Subcutaneous abdominal adipose tissue (tissue), 5 donors: ENCODE data around the gene STAT4.

Experiments used
- H3K27ac ChIP-seq: one replicate; pipeline ENCODE4 v1.7.0; 2013; ENCODE audit warnings: low read depth, mild to moderate bottlenecking, inconsistent platforms, low read length, moderate library complexity
- H3K27me3 ChIP-seq, 5 donors: one replicate each; pipeline ENCODE4 v1.7.0; 2013; ENCODE audit warnings: low read length in 5 of 5, inconsistent platforms in 1 of 5; ENCODE audit not compliant: control insufficient read depth in 5 of 5, insufficient read depth in 4 of 5
- H3K36me3 ChIP-seq, 5 donors: one replicate each; pipeline ENCODE4 v1.7.0; 2013; ENCODE audit warnings: low read length in 5 of 5; ENCODE audit not compliant: control insufficient read depth in 5 of 5, insufficient read depth in 5 of 5
- H3K4me1 ChIP-seq, 5 donors: one replicate each; pipeline ENCODE4 v1.7.0; 2013; ENCODE audit warnings: low read length in 5 of 5, mild to moderate bottlenecking in 3 of 5, moderate library complexity in 1 of 5; ENCODE audit not compliant: control insufficient read depth in 5 of 5, insufficient read depth in 5 of 5
- H3K4me3 ChIP-seq, 5 donors: one replicate each; pipeline ENCODE4 v1.7.0; 2013; ENCODE audit warnings: low read length in 5 of 5, low read depth in 1 of 5
- H3K9ac ChIP-seq, 5 donors: one replicate each; pipeline ENCODE4 v1.7.0; 2013; ENCODE audit warnings: low read length in 5 of 5, mild to moderate bottlenecking in 4 of 5, moderate library complexity in 3 of 5
- H3K9me3 ChIP-seq, 5 donors: one replicate each; pipeline ENCODE4 v1.7.0; 2013; ENCODE audit warnings: low read length in 5 of 5; ENCODE audit not compliant: control insufficient read depth in 5 of 5
- donor health status: healthy.
- donor health status: healthy.
- donor health status: healthy.
- donor health status: healthy.
- donor health status: healthy.

Gene STAT4

DNA sequence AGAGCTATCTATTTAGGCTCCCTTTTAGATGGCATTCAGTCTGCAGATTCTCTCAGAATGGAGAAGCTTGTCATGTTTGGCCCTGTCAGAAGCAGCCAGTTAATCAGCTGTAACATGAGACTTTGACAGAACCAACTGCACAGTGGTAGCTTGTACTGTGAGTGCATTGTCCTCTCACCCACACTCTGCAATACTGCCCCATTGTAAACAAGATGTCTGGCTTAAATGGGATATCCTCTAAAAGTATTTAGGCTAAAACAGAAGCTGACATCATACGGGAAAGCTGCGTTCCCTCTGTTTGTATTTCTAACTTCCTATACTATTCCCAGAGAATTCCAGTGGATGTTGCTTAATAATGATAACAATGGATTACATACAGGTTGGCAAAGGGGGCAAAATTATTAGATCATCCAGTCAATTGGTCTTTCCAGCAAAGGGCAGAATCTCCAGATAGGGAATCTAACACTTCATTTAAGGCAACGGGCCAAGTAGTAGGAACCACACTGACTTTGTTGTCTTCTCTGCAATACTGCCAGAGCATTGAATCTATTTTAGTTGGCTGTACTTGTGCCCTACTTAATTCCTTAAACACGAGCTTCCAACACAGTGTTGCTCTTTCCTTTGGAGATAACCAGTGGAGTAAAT, 15.4 kb upstream of the STAT4 start:
- peak overlapping the region; percentile 74 for H3K27ac ChIP-seq

DNA sequence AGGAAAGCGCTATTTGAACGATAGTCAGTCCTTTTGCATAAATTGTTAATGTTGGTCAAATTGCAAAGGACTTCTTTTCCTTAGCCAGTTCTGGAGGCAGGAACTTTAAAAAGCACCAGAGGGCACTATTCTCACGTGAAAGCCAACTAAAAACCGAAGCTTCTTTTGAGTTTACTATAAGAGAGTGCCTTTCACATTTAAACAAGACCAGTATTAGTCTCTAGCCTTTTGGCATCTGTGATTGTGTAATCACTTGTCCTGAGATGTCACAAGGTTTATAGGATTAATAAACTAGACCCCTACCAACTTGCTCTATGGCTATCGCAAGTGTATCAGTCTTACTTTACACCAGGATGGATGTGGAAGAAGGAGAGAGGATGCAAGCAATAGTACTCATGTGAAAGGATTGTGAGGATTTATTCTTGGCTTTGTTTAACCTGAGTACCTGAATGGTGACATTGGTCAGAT, 14.4 kb upstream of the STAT4 start:
- Histone ChIP-seq H3K9ac (no peak overlapping the region), H3K4me3 (no peak overlapping the region), H3K27ac (no peak overlapping the region)

More for the DNA sequence above, 15.4 kb upstream of the STAT4 start:
- no peaks in the 10 kb centered on the region for H3K36me3 ChIP-seq
- peak overlapping the region in 1 of 5 donors; percentile 11 for H3K4me3 ChIP-seq
- peaks cover 6 to 39% (median 36%) of the 10 kb centered on the region in 5 donors for H3K4me1 ChIP-seq
- no peak overlapping the region for H3K9ac ChIP-seq
- H3K27me3 ChIP-seq = no peaks in the 10 kb centered on the region
- H3K9me3 ChIP-seq = no peaks in the 10 kb centered on the region

DNA sequence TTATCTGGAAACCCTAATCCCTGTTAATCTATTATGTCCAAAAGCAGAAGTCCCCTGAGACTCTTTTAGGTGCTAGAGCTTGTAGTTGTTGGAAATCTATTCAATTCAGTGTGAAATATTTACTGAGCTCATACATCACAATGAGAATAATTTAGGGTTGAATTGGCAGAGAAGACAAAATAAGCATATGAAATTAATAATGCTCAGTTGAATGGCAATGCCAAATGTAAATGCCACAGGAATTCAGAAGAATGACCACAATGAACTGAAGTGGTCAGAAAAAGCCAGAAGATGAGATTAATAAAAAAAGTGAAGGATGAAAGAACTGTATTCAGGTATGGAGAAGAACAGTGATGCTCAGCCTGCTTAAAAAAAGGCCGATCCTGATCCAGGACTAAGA, 8.0 kb upstream of the STAT4 start:
- H3K4me1 ChIP-seq = no peaks in the 10 kb centered on the region
- no peaks in the 10 kb centered on the region for H3K9me3 ChIP-seq
- no peak overlapping the region for H3K9ac ChIP-seq
- H3K27me3 ChIP-seq = no peaks in the 10 kb centered on the region
- H3K4me3 ChIP-seq = no peak overlapping the region
- no peak overlapping the region for H3K27ac ChIP-seq
- H3K36me3 ChIP-seq = no peaks in the 10 kb centered on the region

More for the DNA sequence above, 14.4 kb upstream of the STAT4 start:
- H3K27me3 ChIP-seq = no peaks in the 10 kb centered on the region
- no peaks in the 10 kb centered on the region for H3K36me3 ChIP-seq
- peaks cover 6 to 34% (median 31%) of the 10 kb centered on the region in 5 donors for H3K4me1 ChIP-seq
- H3K9me3 ChIP-seq = no peaks in the 10 kb centered on the region

DNA sequence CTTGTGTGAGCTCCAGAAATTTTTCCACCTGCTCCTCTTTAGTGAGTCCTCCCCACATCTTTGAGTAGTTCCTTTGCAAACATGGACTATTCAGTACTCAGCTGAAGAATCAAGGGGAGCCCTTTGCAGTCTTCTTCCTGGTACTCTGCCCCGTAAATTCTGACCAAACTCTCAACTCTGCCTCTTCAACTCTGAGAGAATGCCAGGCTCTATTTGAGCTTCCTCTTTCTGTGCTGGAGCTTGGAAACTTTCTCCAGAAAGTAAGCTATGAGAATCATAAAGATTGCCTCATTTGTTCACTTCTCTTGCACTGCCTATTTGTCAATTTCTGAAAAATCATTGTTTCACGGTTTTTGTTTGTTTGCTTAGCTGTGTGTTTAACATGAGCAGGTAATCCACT, 7.4 kb upstream of the STAT4 start:
- Histone ChIP-seq H3K27ac (no peak overlapping the region), H3K9ac (no peak overlapping the region), H3K36me3 (no peaks in the 10 kb centered on the region), H3K4me1 (no peaks in the 10 kb centered on the region), H3K9me3 (no peaks in the 10 kb centered on the region), H3K4me3 (no peak overlapping the region), H3K27me3 (no peaks in the 10 kb centered on the region)

DNA sequence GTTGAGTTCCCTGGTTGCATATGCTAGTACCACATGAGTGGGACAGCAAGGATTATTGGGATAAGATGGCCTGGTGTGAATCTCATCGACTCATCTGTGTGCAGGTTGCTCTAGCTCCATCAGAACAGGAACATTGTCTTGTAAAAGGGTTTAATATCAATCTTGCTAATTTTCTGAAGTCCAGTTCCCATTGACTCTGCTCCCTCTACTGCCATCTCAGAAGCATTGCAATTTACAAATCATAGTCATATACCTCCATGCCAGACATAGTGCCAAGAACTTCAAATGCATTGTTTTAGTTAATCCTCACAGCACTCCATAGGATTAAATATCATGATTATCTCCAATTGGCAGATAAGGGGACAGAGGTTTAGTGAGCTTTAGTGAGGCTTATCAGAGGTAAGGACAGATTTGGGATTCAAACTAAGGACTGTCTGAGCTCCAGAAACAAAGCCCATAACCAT, 4.8 kb upstream of the STAT4 start:
- no peak overlapping the region for H3K9ac ChIP-seq
- no peak overlapping the region for H3K4me3 ChIP-seq
- no peak overlapping the region for H3K27ac ChIP-seq
- H3K9me3 ChIP-seq = no peaks in the 10 kb centered on the region
- H3K4me1 ChIP-seq = peaks cover 2 to 8% (median 7%) of the 10 kb centered on the region in 5 donors
- no peaks in the 10 kb centered on the region for H3K36me3 ChIP-seq
- H3K27me3 ChIP-seq = no peaks in the 10 kb centered on the region

DNA sequence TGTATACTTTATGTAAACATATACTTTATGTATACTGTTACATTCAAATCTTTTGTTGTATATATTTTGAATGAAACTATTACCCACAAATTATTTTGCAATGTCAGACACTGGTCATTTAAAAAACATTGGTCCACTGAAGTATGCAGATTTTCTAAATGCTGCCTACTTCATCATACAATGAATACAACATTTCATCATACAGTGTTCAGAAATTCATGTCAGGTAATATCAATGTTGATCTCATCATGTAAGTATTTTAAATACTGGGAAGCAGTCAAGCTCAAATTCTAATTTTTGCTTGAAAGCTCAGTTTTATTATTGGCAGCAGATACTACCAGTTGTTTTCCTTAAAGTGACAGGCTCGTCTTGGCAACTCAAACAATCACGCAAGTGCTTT, 2.9 kb upstream of the STAT4 start:
- H3K27ac ChIP-seq = no peak overlapping the region
- no peak overlapping the region for H3K9ac ChIP-seq
- no peaks in the 10 kb centered on the region for H3K9me3 ChIP-seq
- H3K27me3 ChIP-seq = peaks cover 0 to 3% (median 0%) of the 10 kb centered on the region in 5 donors
- peaks cover 2 to 14% (median 12%) of the 10 kb centered on the region in 5 donors for H3K4me1 ChIP-seq
- H3K36me3 ChIP-seq = no peaks in the 10 kb centered on the region
- no peak overlapping the region for H3K4me3 ChIP-seq

DNA sequence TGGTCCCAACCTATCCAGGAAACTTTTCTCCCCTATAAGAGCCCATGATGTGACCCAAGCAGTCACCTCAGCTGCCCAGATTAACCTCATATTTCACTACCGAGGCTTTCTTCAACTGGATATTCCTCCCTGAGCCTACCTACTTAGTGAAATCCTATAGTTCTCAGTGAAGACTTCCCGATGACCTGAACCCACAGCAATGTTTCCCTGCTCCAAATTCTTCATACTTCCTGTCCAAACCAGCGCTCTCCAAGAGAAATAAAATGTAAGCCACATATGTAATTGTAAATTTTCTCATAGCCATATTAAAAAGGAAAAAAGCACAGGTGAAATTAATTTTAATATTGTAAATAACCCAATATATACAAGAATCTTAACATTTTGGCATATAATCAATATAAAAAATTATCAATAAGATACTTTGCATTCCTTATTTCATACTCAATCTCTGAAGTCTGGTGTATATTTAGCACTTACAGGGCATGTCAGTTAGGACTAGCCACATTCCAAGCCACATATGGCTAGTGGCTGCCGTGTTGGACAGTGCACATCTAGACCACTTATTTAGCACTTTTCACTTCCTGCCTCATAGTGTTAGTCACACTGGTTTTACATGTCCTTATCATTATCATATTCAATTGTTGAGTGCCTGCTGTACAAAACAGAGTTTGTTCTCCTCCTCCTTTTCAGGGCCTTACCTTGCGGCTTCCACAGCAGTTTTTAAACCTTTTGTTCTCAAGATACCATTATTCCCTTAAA, 1.9 kb upstream of the STAT4 start:
- Histone ChIP-seq H3K4me3 (no peak overlapping the region), H3K27me3 (peaks cover 0 to 3% (median 0%) of the 10 kb centered on the region in 5 donors), H3K36me3 (no peaks in the 10 kb centered on the region), H3K4me1 (peaks cover 2 to 14% (median 12%) of the 10 kb centered on the region in 5 donors), H3K27ac (no peak overlapping the region), H3K9me3 (no peaks in the 10 kb centered on the region), H3K9ac (no peak overlapping the region)

DNA sequence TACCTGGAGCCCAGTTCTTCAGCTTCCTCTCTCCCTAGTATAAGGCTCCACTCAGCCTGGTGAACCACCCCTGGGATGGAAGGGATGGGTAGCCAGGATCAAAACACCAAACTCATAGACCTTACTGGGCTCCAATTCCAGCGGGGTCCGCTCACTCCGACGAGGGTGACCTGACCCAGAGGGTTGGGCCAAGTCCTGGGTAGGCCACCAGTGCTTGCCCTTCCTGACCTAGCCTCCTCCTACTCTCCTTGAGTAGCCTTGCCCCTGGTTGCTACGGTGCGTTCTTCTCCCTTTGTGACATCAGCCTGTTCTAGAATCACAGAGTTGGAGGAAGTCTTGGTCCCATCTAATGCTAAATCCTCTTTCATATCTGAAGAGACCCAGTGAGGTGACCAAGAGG, 537 bp upstream of the STAT4 start:
- Histone ChIP-seq H3K36me3 (no peaks in the 10 kb centered on the region), H3K4me3 (peak overlapping the region; percentile 72 to 90 (median 79)), H3K4me1 (peaks cover 2 to 14% (median 12%) of the 10 kb centered on the region in 5 donors), H3K9me3 (no peaks in the 10 kb centered on the region), H3K27ac (no peak overlapping the region), H3K9ac (no peak overlapping the region), H3K27me3 (peaks cover 0 to 3% (median 0%) of the 10 kb centered on the region in 5 donors)

DNA sequence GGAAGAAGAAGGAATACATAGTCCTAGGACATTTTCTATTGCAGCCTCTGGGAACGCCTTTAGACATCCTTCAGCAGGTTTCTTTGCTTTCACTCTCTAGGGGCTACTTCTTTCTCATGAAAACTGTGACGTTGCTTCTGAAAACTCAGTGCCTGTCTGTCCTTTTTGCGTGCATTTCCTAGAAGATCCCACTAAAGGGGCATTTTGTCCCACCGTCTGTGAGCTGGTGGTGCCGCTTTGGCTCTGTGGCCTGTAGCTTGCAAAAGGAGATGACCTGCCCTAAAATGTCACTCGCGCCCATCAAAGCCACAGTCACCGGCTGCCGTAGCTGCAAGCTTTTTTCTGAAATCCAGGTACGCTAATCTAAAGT, 579 bp downstream of the STAT4 start:
- Histone ChIP-seq H3K4me1 (peaks cover 2 to 14% (median 12%) of the 10 kb centered on the region in 5 donors), H3K36me3 (no peaks in the 10 kb centered on the region), H3K9ac (peak overlapping the region in 3 of 5 donors; percentile 64 to 71 (median 67)), H3K4me3 (peak overlapping the region; percentile 72 to 89 (median 79)), H3K27ac (no peak overlapping the region), H3K27me3 (peaks cover 0 to 3% (median 0%) of the 10 kb centered on the region in 5 donors), H3K9me3 (no peaks in the 10 kb centered on the region)

DNA sequence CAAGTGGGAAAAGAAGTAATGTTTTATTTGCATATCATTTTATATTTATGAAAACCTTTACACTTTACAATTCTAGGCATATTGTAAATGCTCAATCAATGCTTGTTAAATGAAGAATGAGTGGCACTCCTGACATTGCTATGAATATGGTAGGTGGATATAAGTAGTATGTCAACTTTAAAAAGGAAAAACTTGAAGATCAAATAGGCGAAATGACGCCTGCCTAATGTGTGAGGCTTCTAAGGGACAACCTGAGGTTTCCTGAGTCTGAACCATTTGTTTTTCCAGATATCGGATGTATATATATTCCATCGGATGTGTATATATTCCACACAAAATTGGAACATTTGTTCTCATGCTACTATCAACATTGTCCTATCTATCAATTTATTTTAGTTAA, 1.4 kb downstream of the STAT4 start:
- peaks cover 2 to 14% (median 12%) of the 10 kb centered on the region in 5 donors for H3K4me1 ChIP-seq
- H3K27me3 ChIP-seq = peaks cover 0 to 3% (median 0%) of the 10 kb centered on the region in 5 donors
- H3K4me3 ChIP-seq = no peak overlapping the region
- H3K9ac ChIP-seq = no peak overlapping the region
- no peaks in the 10 kb centered on the region for H3K36me3 ChIP-seq
- no peaks in the 10 kb centered on the region for H3K9me3 ChIP-seq
- no peak overlapping the region for H3K27ac ChIP-seq
